Activated CD8-positive, alpha-beta memory T cell treated with anti-CD3 and anti-CD28 coated beads for 48 hours (primary cell): Measurements from ENCODE around the gene MARS2.
"Not testable (repeated sequence)": the region's sequence is repeated elsewhere in the genome, so short reads cannot be mapped to it uniquely, and the experiment has no call there.

Experiments used
- DNase-seq, 3 experiments: peaks; one replicate each; pipeline ENCODE4 v3.0.0-alpha.2; 2020; ENCODE audit warnings: low read depth in 2 of 3, low spot score in 2 of 3

Gene MARS2

GRCh38 chr2:197705912-197706838 lies 1.0 kb downstream of the MARS2 start:
- no peak for DNase-seq

GRCh38 chr2:197706839-197707207 lies 1.7 kb downstream of the MARS2 start:
- DNase-seq: no peak

DNA sequence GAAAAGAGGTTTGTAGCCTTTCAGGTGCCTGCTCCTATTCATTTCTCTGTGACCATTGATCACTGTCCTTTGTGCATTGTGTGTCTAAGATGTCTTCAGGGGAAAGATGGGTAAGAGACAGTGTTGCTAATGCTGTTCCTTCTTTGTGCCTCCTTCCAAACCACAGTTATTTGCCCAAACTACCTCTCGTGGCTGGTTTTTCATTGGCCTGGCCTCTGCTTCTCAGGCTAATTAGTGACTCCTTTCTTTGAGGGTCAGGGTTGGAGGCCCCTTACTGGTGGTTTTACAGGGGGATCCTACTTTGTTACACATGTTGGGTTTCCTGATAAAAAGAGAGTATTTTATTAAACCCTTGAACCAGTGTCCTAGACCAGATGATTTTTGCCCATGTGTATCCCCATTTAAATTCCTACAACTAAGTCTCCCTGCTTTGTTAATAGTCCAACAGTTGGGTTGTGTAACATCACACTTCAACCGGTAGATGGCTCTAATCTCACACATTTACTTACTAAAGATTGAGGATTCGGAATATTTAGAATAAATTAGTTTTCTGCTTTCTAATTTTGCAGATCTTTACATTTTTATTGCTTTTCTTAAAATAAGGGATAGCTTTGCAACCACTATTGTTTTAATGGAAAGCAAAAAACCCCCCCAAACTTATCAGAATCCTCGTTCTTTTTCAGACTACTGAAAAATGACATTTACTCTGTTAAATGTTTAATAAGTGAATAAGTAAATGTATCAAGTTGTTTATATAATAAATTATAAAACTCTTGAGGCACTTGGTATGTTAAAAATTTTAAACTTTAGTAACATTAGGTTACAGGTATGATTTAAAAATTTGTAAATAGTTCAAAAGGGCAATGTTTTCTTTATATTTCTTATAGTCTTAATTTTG lies 2.4 kb downstream of the MARS2 start:
- DNase-seq: no peak

GRCh38 chr2:197708331-197708730 lies 3.2 kb downstream of the MARS2 start:
- no peak for DNase-seq

GRCh38 chr2:197709140-197709539 lies 4.0 kb downstream of the MARS2 start:
- DNase-seq: not testable (repeated sequence)

GRCh38 chr2:197710424-197711042 lies 5.4 kb downstream of the MARS2 start:
- no peak for DNase-seq

DNA sequence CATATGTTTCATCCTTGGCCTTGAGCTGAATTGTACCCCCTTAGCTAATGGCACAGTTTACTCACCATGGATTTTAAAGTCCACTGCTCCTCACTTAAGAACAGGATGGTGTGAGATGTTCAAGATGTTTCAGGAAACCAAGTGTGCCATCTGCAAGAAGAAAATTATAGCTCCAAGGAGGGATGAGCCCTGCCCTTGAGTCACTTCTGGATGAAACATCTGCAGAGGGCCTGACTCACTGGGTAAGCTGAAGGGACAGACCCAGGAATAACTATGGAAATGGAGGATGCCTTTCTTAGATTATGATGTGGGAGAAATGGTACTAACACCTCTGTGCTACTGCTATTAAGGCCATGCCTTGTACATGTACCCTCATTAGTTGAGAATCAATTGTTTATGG lies 6.4 kb downstream of the MARS2 start:
- DNase-seq: no peak

DNA sequence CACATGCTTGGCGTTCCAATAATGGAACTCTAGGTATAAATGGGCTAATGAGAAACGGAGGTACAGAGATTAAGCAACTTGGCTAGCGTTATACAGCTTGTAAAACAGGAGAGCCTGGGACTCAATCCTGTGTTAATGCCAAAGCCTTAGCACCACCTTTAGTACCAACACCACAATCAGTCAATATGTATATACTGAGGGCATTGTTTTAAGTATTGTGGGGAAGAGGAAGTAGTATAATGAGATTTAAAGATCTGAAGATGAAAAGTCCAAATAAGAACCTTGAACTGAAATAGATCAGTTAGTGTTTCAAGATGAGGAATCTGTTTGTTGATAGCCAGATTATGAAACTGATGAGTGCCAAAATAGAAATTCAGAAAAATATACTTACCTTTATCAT lies 8.1 kb downstream of the MARS2 start:
- no peak for DNase-seq

DNA sequence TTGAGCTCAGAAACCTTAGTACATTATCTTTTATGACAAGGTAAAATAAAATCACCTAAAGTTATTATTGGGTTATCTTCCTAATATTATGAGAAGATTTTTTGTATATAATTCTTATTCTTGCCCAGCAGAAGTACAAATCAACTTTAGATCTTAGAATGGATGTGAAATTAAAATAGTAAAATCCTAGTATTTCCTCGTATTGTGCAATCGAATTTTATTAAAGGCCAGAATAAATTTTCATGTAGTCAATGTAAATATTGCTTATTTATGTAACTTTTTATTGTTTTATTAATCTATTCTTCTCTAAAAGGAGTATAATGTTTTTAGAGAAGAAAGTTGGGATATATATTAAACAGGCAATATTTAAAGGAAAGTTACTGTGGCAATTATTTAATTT lies 12.7 kb downstream of the MARS2 start:
- DNase-seq: no peak

DNA sequence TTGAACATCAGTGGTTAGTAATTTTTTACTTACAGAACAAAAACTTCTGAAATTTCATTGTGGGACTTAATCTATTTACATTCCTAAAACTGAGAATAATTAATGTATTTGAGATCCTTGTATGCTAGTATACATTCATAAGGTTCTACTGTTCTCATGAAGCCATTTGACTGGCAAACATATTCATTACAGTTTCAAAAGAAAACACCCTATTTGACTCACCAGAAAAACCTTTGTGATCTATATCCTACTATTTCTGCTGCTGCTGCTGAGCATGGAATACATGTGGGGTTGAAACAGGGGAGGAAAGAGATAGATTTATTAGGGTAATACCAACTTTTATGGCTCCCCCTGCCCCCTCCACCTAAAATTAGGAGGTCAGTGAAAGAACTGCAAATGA lies 21.8 kb downstream of the MARS2 start:
- no peak for DNase-seq

DNA sequence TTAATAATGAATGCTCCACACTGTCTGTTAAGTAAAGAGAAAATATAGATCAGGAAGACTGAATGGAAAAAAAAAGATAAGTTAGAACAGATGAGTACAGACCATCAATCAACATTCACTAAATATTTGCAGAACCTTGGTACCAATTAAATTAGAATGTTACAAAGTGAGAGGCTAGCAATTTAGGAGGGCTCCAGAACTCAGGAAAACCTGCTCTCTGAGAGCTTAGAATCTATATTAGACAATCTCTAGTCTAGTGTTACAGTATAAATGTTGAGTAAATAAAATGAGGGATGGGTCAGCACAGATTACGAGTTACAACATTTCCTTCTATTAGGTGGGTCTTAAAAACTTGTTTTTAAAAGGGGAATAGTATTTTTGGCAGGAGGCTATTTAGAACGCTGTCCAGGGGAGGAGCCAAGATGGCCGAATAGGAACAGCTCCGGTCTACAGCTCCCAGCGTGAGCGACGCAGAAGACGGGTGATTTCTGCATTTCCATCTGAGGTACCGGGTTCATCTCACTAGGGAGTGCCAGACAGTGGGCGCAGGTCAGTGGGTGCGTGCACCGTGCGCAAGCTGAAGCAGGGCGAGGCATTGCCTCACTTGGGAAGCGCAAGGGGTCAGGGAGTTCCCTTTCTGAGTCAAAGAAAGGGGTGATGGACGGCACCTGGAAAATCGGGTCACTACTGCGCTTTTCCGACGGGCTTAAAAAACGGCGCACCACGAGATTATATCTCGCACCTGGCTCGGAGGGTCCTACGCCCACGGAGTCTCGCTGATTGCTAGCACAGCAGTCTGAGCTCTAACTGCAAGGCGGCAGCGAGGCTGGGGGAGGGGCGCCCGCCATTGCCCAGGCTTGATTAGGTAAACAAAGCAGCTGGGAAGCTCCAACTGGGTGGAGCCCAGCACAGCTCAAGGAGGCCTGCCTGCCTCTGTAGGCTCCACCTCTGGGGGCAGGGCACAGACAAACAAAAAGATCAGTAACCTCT lies 23.7 kb downstream of the MARS2 start:
- not testable (repeated sequence) for DNase-seq

DNA sequence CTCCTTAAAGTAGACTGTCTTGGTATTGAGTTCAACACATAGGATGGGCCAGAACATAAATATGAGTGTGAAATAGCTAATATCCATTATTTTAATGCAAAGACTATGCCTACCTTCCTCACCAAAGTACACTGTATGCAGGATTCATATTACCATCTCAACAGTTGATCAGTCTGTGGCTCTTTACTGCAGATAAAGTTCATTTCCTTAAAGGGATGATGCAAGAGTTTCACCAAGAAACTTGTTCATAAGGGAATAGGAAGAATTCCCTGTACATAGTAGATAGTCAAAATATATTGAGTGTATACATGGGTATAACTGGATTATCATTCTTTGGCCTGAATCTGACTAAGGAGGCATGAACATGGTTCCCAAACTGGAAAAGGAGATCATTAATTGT lies 35.0 kb downstream of the MARS2 start:
- DNase-seq: no peak
